Neural progenitor cell (in vitro differentiated cells): ENCODE measurements around the gene PDE9A. TPM values are rescaled to one million over a fixed set of nuclear protein-coding genes. Genes with fewer than 3 reads are reported as not detected.

Experiments
- DNase-seq: peaks from one replicate; pipeline ENCODE4 v3.0.0-alpha.2; 2016; ENCODE audit warnings: low spot score
- H2AFZ ChIP-seq: fragments of 200-600 bp; sonication (generic); replicated peaks from 2 replicates; pipeline ENCODE4 v1.6.1; 2016; ENCODE audit warnings: antibody characterized with exemption
- H3F3A ChIP-seq: fragments of 200-600 bp; sonication (generic); 2 replicates; pipeline ENCODE4 v1.6.1; 2016; ENCODE audit warnings: antibody characterized with exemption, low read depth
- H3K27ac ChIP-seq: fragments of 200-600 bp; sonication (generic); 2 replicates; pipeline ENCODE4 v1.5.1; 2016; ENCODE audit warnings: mild to moderate bottlenecking
- H3K27me3 ChIP-seq: fragments of 200-600 bp; sonication (generic); 2 replicates; pipeline ENCODE4 v1.6.1; 2016; ENCODE audit warnings: mild to moderate bottlenecking, moderate library complexity
- H3K36me3 ChIP-seq: fragments of 200-600 bp; sonication (generic); 2 replicates; pipeline ENCODE4 v1.5.1; 2016
- H3K4me1 ChIP-seq: fragments of 200-600 bp; sonication (generic); 2 replicates; pipeline ENCODE4 v1.6.1; 2016; ENCODE audit warnings: mixed run types
- H3K4me2 ChIP-seq: fragments of 200-600 bp; sonication (generic); 2 replicates; pipeline ENCODE4 v1.6.1; 2016
- H3K4me3 ChIP-seq: fragments of 200-600 bp; sonication (generic); 2 replicates; pipeline ENCODE4 v1.5.1; 2016
- H3K79me2 ChIP-seq: fragments of 200-600 bp; sonication (generic); 2 replicates; pipeline ENCODE4 v1.6.1; 2016; ENCODE audit warnings: low read depth
- H3K9ac ChIP-seq: fragments of 200-600 bp; sonication (generic); 2 replicates; pipeline ENCODE4 v1.6.1; 2016
- H3K9me3 ChIP-seq: fragments of 200-600 bp; sonication (generic); 2 replicates; pipeline ENCODE4 v1.5.1; 2016; ENCODE audit warnings: low read depth
- H4K20me1 ChIP-seq: fragments of 200-600 bp; sonication (generic); 2 replicates; pipeline ENCODE4 v1.6.1; 2016; ENCODE audit warnings: low read depth
- H3K27ac Mint-ChIP-seq: 3 replicates; pipeline ENCODE4 v1.8.0; 2021; ENCODE audit warnings: mixed read lengths
- H3K27me3 Mint-ChIP-seq: 2 replicates; pipeline ENCODE4 v1.8.0; 2022; ENCODE audit warnings: low read depth, mild to moderate bottlenecking, inconsistent platforms, moderate library complexity, mixed read lengths; ENCODE audit not compliant: insufficient read depth
- H3K36me3 Mint-ChIP-seq: 3 replicates; pipeline ENCODE4 v1.8.0; 2021; ENCODE audit warnings: mixed read lengths
- H3K4me1 Mint-ChIP-seq: 3 replicates; pipeline ENCODE4 v1.8.0; 2021; ENCODE audit warnings: mixed read lengths
- H3K4me3 Mint-ChIP-seq: 3 replicates; pipeline ENCODE4 v1.8.0; 2021; ENCODE audit warnings: mild to moderate bottlenecking, moderate library complexity, mixed read lengths
- H3K9me3 Mint-ChIP-seq: 3 replicates; pipeline ENCODE4 v1.8.0; 2020; ENCODE audit warnings: mixed read lengths
- CTCF ChIP-seq: fragments of 200-600 bp; sonication (generic); IDR thresholded peaks from 2 replicates; pipeline ENCODE4 v1.5.1; 2017; ENCODE audit warnings: antibody characterized with exemption, mild to moderate bottlenecking
- EZH2 ChIP-seq: fragments of 200-600 bp; sonication (generic); IDR thresholded peaks from 2 replicates; pipeline ENCODE4 v1.6.1; 2017; ENCODE audit warnings: antibody characterized with exemption, mild to moderate bottlenecking, moderate library complexity
- EZH2phosphoT487 ChIP-seq: fragments of 200-600 bp; sonication (generic); IDR thresholded peaks from 2 replicates; pipeline ENCODE4 v1.6.1; 2017; ENCODE audit warnings: antibody characterized with exemption
- total RNA-seq: library from RNA; depleted of rRNA; stranded (reverse); fragments of >200 nt; gene quantifications from 2 replicates; pipeline ENCODE4 v1.2.3, GENCODE V29; 2015; ENCODE audit warnings: low replicate concordance

PDE9A gene
- total RNA-seq, 1 donor from 2014 or later: 41.0 TPM

DNA sequence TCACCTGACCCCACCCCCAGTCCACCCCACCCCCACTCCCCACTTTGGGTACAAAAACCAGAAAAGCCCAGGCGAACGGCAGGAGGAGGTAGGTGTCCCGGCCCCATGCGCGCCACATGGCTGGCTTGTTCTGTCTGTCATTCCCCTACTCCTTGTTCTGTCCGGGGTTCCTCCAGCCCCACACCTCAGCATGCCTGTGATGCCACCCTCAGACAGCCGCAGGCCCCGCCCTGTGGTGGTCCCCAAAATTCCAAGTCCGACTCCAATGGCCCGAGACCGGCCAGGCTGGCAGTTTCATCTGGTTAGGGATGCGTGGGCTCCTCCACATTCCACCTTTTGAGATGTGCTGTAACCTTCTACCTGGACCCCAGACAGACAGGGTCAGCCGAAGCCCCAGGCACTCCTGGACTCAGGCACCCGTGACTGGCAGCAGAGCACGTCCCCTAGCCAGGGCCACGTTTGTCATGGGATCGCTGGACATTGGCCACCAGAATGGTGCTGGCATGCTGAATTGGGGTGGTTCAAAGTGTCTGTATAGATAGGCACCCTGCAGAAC is 131.6 kb downstream of the PDE9A start:
- no peak for DNase-seq
- Mint-ChIP-seq H3K4me3 (no peak overlapping the region), H3K27ac (no peak overlapping the region), H3K9me3 (peaks cover 9% of the 10 kb centered on the region), H3K4me1 (peaks cover 35% of the 10 kb centered on the region), H3K27me3 (peaks cover 22% of the 10 kb centered on the region), H3K36me3 (no peaks in the 10 kb centered on the region)
- peaks cover 35% of the 10 kb centered on the region for H3K27me3 ChIP-seq
- H3K79me2 ChIP-seq: no peaks in the 10 kb centered on the region
- peaks cover 14% of the 10 kb centered on the region for H3F3A ChIP-seq
- no peak overlapping the region for H3K27ac ChIP-seq
- no peak overlapping the region for H3K9ac ChIP-seq
- H4K20me1 ChIP-seq: peaks cover 4% of the 10 kb centered on the region
- H3K9me3 ChIP-seq: no peaks in the 10 kb centered on the region
- no peaks in the 10 kb centered on the region for H3K36me3 ChIP-seq
- H3K4me2 ChIP-seq: no peak overlapping the region
- TF ChIP-seq EZH2phosphoT487: no peak
- no peak for TF ChIP-seq EZH2
- no peak for TF ChIP-seq CTCF
- peaks cover 29% of the 10 kb centered on the region for H3K4me1 ChIP-seq
- no peak overlapping the region for H3K4me3 ChIP-seq
- no peak overlapping the region for H2AFZ ChIP-seq

- no peak for DNase-seq
- Histone ChIP-seq H3K9me3 (no peaks in the 10 kb centered on the region), H3K27ac (no peak overlapping the region), H3K4me3 (no peak overlapping the region), H4K20me1 (peaks cover 4% of the 10 kb centered on the region), H3K36me3 (no peaks in the 10 kb centered on the region), H3K27me3 (peaks cover 26% of the 10 kb centered on the region), H3K79me2 (no peaks in the 10 kb centered on the region), H2AFZ (no peak overlapping the region), H3F3A (peaks cover 13% of the 10 kb centered on the region), H3K9ac (no peak overlapping the region), H3K4me2 (no peak overlapping the region), H3K4me1 (peaks cover 24% of the 10 kb centered on the region)
- peaks cover 28% of the 10 kb centered on the region for H3K4me1 Mint-ChIP-seq
- H3K27ac Mint-ChIP-seq: no peak overlapping the region
- H3K36me3 Mint-ChIP-seq: no peaks in the 10 kb centered on the region
- no peak for TF ChIP-seq CTCF
- TF ChIP-seq EZH2: no peak
- no peak for TF ChIP-seq EZH2phosphoT487
- peaks cover 9% of the 10 kb centered on the region for H3K9me3 Mint-ChIP-seq
- H3K4me3 Mint-ChIP-seq: no peak overlapping the region
- peaks cover 16% of the 10 kb centered on the region for H3K27me3 Mint-ChIP-seq
Measured at GRCh38 chr21:42785666-42786427, 132.4 kb downstream of the PDE9A start.

DNA sequence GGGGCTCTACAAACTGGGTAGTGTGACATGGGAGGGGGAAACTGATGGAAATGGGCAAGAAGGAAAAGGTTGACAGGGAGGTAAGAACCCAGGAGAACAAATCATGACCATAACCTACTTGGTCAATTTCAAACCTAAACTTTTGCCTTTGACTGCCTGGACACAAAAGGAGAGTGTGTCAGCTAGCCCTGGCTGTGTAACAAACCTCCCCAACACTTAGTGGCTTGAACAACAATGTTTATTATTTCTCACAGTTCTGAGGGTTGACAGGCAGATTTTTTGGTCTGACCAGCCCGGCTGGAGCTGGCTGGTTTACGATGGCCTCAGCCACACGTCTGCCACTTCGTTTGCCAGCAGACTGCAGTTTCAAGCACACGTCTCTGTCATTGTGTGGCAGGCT is 133.5 kb downstream of the PDE9A start:
- TF ChIP-seq CTCF: no peak
- no peak for TF ChIP-seq EZH2
- no peak for TF ChIP-seq EZH2phosphoT487
- H3K9me3 Mint-ChIP-seq: peaks cover 9% of the 10 kb centered on the region
- no peak overlapping the region for H3K27ac Mint-ChIP-seq
- H3K36me3 Mint-ChIP-seq: no peaks in the 10 kb centered on the region
- Histone ChIP-seq H3K36me3 (no peaks in the 10 kb centered on the region), H2AFZ (no peak overlapping the region), H3K4me2 (no peak overlapping the region), H3F3A (peaks cover 4% of the 10 kb centered on the region), H3K4me1 (peaks cover 19% of the 10 kb centered on the region), H3K9me3 (no peaks in the 10 kb centered on the region), H3K27ac (no peak overlapping the region), H4K20me1 (peaks cover 4% of the 10 kb centered on the region), H3K9ac (no peak overlapping the region), H3K27me3 (peaks cover 16% of the 10 kb centered on the region), H3K4me3 (no peak overlapping the region), H3K79me2 (no peaks in the 10 kb centered on the region)
- no peak for DNase-seq
- H3K4me3 Mint-ChIP-seq: no peak overlapping the region
- peaks cover 9% of the 10 kb centered on the region for H3K27me3 Mint-ChIP-seq
- H3K4me1 Mint-ChIP-seq: peaks cover 24% of the 10 kb centered on the region
